HCT116 (cell line): ENCODE results near the gene PYGB. TPM values are rescaled to one million over a fixed set of nuclear protein-coding genes. Genes with fewer than 3 reads are reported as not detected.

Source experiments
- ATAC-seq: fragments of 200-7000 bp; cut with Tn5 transposase; 2 replicates; pipeline ENCODE4 v1.9.1; 2020; ENCODE audit warnings: mild to moderate bottlenecking, moderate library complexity
- BruUV-seq: library from RNA; stranded (reverse); fragments of 400-500 nt; replicated peaks from 2 replicates; lab custom pipeline; 2021; lab: Mats Ljungman, UMichigan
- CTCF ChIA-PET: fragments of 300-600 bp; sonication (Branson Sonifier 250); formaldehyde crosslinking; loops from one replicate; lab custom pipeline; 2021; ENCODE audit warnings: antibody characterized with exemption; lab: Charles Lee
- POLR2A ChIA-PET: fragments of 300-600, 350-600 bp; sonication (Branson Sonifier 250); formaldehyde crosslinking; loops from one replicate; lab custom pipeline; 2021; ENCODE audit warnings: antibody characterized with exemption; lab: Charles Lee
- RAD21 ChIA-PET, 2 experiments: fragments of 300-600 bp; sonication (Branson Sonifier 250); formaldehyde crosslinking; loops; one replicate each; lab custom pipeline; 2023; ENCODE audit warnings: low total read pairs in 2 of 2; ENCODE audit not compliant: uncharacterized antibody in 2 of 2, unreplicated experiment in 2 of 2, low non-redundant PET in 1 of 2; lab: Charles Lee
- DNase-seq: peaks from one replicate; pipeline ENCODE4 v3.0.0-alpha.2; 2010; ENCODE audit warnings: low read depth, low spot score
- H2AFZ ChIP-seq: fragments of 200-600 bp; shearing (Covaris generic), sonication (generic); 2 replicates; pipeline ENCODE4 v1.6.1; 2017; ENCODE audit warnings: low read depth, mixed run types, mixed read lengths, antibody characterized with exemption, low read length; ENCODE audit not compliant: poor library complexity, severe bottlenecking
- H3K27ac ChIP-seq: 2 replicates; pipeline ENCODE4 v1.5.1; 2012; ENCODE audit warnings: low read depth, low read length
- H3K27me3 ChIP-seq: fragments of 200-600 bp; sonication (generic); 2 replicates; pipeline ENCODE4 v1.6.1; 2016; ENCODE audit warnings: mixed run types, low read length, mixed read lengths; ENCODE audit not compliant: insufficient read depth
- H3K36me3 ChIP-seq, 2 experiments: fragments of 200-500 bp in 1 of 2; fragments of 200-600 bp in 1 of 2; sonication (Bioruptor generic) in 1 of 2; sonication (generic) in 1 of 2; 2 replicates each; pipeline versions ENCODE4 v1.5.1 to v1.6.1; 2014 to 2016; ENCODE audit warnings: low read length in 2 of 2, inconsistent platforms in 1 of 2, mixed read lengths in 1 of 2, mixed run types in 1 of 2; ENCODE audit not compliant: insufficient read depth in 2 of 2, control insufficient read depth in 1 of 2
- H3K4me1 ChIP-seq, 2 experiments: fragments of 200-600 bp in 1 of 2; sonication (generic) in 1 of 2; 2 replicates each; pipeline versions ENCODE4 v1.5.1 to v1.6.1; 2012 to 2017; ENCODE audit warnings: low read length in 2 of 2, inconsistent platforms in 1 of 2, mild to moderate bottlenecking in 1 of 2, mixed read lengths in 1 of 2, mixed run types in 1 of 2, moderate library complexity in 1 of 2; ENCODE audit not compliant: insufficient read depth in 2 of 2, control insufficient read depth in 1 of 2
- H3K4me2 ChIP-seq: fragments of 200-600 bp; sonication (generic); 2 replicates; pipeline ENCODE4 v1.6.1; 2017; ENCODE audit warnings: mixed run types, low read length, mixed read lengths
- H3K4me3 ChIP-seq, 2 experiments: fragments of 200-600 bp in 1 of 2; sonication (generic) in 1 of 2; replicated peaks in 1 of 2; 2 replicates each; pipeline ENCODE4 v1.5.1; 2011 to 2016; ENCODE audit warnings: low read length in 2 of 2, control low read depth in 1 of 2, low read depth in 1 of 2, mild to moderate bottlenecking in 1 of 2, mixed read lengths in 1 of 2, mixed run types in 1 of 2
- H3K79me2 ChIP-seq: fragments of 200-600 bp; sonication (generic); 2 replicates; pipeline ENCODE4 v1.6.1; 2017; ENCODE audit warnings: mild to moderate bottlenecking, mixed run types, low read length, moderate library complexity, mixed read lengths; ENCODE audit not compliant: insufficient read depth
- H3K9ac ChIP-seq: fragments of 200-600 bp; sonication (generic); 2 replicates; pipeline ENCODE4 v1.6.1; 2016; ENCODE audit warnings: low read length, mixed read lengths
- H3K9me2 ChIP-seq: fragments of 200-600 bp; sonication (generic), shearing (Covaris generic); 2 replicates; pipeline ENCODE4 v1.6.1; 2017; ENCODE audit warnings: mixed run types, mild to moderate bottlenecking, moderate library complexity; ENCODE audit not compliant: insufficient read depth
- H3K9me3 ChIP-seq, 2 experiments: fragments of 200-500 bp in 1 of 2; fragments of 200-600 bp in 1 of 2; sonication (Bioruptor generic) in 1 of 2; sonication (generic) in 1 of 2; 2 replicates each; pipeline ENCODE4 v1.6.1; 2014 to 2017; ENCODE audit warnings: low read length in 2 of 2, mixed read lengths in 2 of 2, inconsistent platforms in 1 of 2, low read depth in 1 of 2, mild to moderate bottlenecking in 1 of 2, mixed run types in 1 of 2, moderate library complexity in 1 of 2; ENCODE audit not compliant: control insufficient read depth in 1 of 2, insufficient read depth in 1 of 2
- H4K20me1 ChIP-seq: fragments of 200-600 bp; sonication (generic), shearing (Covaris generic); 2 replicates; pipeline ENCODE4 v1.6.1; 2017; ENCODE audit warnings: mixed run types, mild to moderate bottlenecking, moderate library complexity; ENCODE audit not compliant: insufficient read depth
- CEBPB ChIP-seq: IDR thresholded peaks from 2 replicates; pipeline ENCODE4 v1.6.1; 2012; ENCODE audit warnings: low read depth
- EZH2phosphoT487 ChIP-seq: fragments of 200-600 bp; IDR thresholded peaks from 2 replicates; pipeline ENCODE4 v1.6.1; 2018; ENCODE audit warnings: antibody characterized with exemption, borderline replicate concordance
- FOSL1 ChIP-seq: IDR thresholded peaks from 2 replicates; pipeline ENCODE4 v1.6.1; 2012; ENCODE audit warnings: low read depth
- JUND ChIP-seq: IDR thresholded peaks from 2 replicates; pipeline ENCODE4 v1.6.1; 2012
- POLR2A ChIP-seq: IDR thresholded peaks from 2 replicates; pipeline ENCODE4 v1.7.0; 2011; ENCODE audit warnings: borderline replicate concordance; ENCODE audit not compliant: insufficient read depth, insufficient read length; ENCODE audit errors: extremely low read depth
- POLR2AphosphoS5 ChIP-seq: IDR thresholded peaks from 2 replicates; pipeline ENCODE4 v1.6.1; 2011; ENCODE audit warnings: mild to moderate bottlenecking, low read depth, low read length, moderate library complexity
- RAD21 ChIP-seq: IDR thresholded peaks from 2 replicates; pipeline ENCODE4 v1.6.1; 2012; ENCODE audit warnings: low read depth, mild to moderate bottlenecking
- SIN3A ChIP-seq: IDR thresholded peaks from 2 replicates; pipeline ENCODE4 v1.6.1; 2012; ENCODE audit warnings: low read depth
- SRF ChIP-seq: IDR thresholded peaks from 2 replicates; pipeline ENCODE4 v1.6.1; 2012; ENCODE audit warnings: low read depth
- TCF7L2 ChIP-seq: IDR thresholded peaks from 2 replicates; pipeline ENCODE4 v1.7.0; 2011; ENCODE audit warnings: borderline replicate concordance, inconsistent platforms; ENCODE audit not compliant: insufficient read depth, insufficient read length; ENCODE audit errors: extremely low read depth
- YY1 ChIP-seq: IDR thresholded peaks from 2 replicates; pipeline ENCODE4 v1.6.1; 2011; ENCODE audit warnings: low read length, low read depth, moderate library complexity, mild to moderate bottlenecking; ENCODE audit not compliant: insufficient replicate concordance; ENCODE audit errors: extremely low read depth
- ZFX ChIP-seq: fragments of 450-650 bp; IDR thresholded peaks from 2 replicates; pipeline ENCODE4 v1.6.1; 2017
- ZNF274 ChIP-seq: fragments of 200-500 bp; sonication (Bioruptor generic); IDR thresholded peaks from 2 replicates; pipeline ENCODE4 v1.6.1; 2014; ENCODE audit warnings: mild to moderate bottlenecking, low read depth, low read length, inconsistent platforms
- intact Hi-C: fragments of 100-400 bp; cut with micrococcal nuclease; formaldehyde crosslinking; loops from 2 replicates; pipeline ENCODE4 v1.10.0; 2022
- total RNA-seq: library from RNA; stranded (reverse); gene quantifications from one replicate; pipeline ENCODE4 v1.2.1, GENCODE V29; 2021; ENCODE audit not compliant: unreplicated experiment
- TF ChIP-seq, protein P1 (sequence below): IDR thresholded peaks from 2 replicates; pipeline ENCODE4 v1.6.1; 2012
- TF ChIP-seq, protein P2 (sequence below): IDR thresholded peaks from 2 replicates; pipeline ENCODE4 v1.6.1; 2011; ENCODE audit warnings: mild to moderate bottlenecking, low read length, moderate library complexity; ENCODE audit not compliant: insufficient replicate concordance; ENCODE audit errors: extremely low read depth
- TF ChIP-seq, protein P3 (sequence below): IDR thresholded peaks from 2 replicates; pipeline ENCODE4 v1.6.1; 2012
- TF ChIP-seq, protein P4 (sequence below): IDR thresholded peaks from 2 replicates; pipeline ENCODE4 v1.6.1; 2012; ENCODE audit warnings: low read depth
- TF ChIP-seq, protein P5 (sequence below), 3 experiments: fragments of 200-600 bp in 1 of 3; sonication (generic) in 1 of 3; IDR thresholded peaks in 2 of 3; conservative IDR thresholded peaks in 1 of 3; 2 replicates each; pipeline ENCODE4 v1.5.1; 2012 to 2017; ENCODE audit warnings: low read depth in 2 of 3, low read length in 2 of 3, antibody characterized with exemption in 1 of 3, borderline replicate concordance in 1 of 3, control low read depth in 1 of 3, mild to moderate bottlenecking in 1 of 3, mixed read lengths in 1 of 3, mixed run types in 1 of 3, moderate library complexity in 1 of 3; ENCODE audit not compliant: insufficient read depth in 1 of 3

PYGB gene
- total RNA-seq, 1 experiment from 2014 or later: 87.8 TPM

DNA sequence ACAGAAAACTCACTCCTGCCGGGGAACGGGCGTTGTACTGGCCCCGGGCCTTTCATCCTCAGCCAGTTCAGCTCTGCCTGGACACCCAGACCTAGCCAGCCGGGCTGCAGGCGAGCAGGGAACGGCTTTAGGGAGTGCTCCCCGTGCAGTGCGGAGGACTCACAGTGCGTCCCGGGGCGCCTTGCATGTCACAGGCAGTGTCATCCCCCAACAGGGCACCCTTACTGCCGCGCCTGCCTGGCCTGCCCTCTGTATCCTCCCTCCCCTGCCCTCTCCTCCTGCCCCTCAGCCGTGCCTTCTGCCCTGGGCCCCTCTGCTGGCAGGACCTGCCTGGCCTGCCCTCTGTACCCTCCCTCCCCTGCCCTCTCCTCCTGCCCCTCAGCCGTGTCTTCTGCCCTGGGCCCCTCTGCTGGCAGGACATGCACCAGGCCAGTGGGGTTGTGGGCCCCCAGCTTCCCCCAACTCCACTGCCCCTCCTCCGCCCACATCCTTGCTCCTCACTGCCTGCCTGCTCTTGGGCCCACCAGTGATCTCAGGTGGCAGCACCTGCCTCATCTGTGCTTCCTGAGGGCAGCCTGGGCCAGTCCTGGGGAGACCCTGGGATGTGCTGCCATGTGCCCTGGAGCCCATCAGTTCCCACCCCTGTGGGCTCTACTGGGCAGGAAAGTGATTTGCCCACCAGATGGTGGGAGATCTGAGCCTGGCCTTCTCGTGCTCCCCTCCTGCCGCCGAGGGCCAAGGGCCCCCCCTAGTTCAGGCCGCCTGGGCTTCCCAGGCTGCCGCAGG is 43.0 kb downstream of the PYGB start:
- peaks cover 1 to 5% of the 10 kb centered on the region in 2 experiments; a peak in 2 of 4 replicates for H3K4me1 ChIP-seq
- BruUV-seq: no TSS peak
- intact Hi-C loops: no loop called here
- no peak overlapping the region for H3K4me3 ChIP-seq
- POLR2A ChIA-PET: no interaction called here
- no peaks in the 10 kb centered on the region for H3K9me3 ChIP-seq
- no peak for DNase-seq
- TF ChIP-seq, protein P1, sequence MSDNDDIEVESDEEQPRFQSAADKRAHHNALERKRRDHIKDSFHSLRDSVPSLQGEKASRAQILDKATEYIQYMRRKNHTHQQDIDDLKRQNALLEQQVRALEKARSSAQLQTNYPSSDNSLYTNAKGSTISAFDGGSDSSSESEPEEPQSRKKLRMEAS: no peak
- TF ChIP-seq, protein P2, sequence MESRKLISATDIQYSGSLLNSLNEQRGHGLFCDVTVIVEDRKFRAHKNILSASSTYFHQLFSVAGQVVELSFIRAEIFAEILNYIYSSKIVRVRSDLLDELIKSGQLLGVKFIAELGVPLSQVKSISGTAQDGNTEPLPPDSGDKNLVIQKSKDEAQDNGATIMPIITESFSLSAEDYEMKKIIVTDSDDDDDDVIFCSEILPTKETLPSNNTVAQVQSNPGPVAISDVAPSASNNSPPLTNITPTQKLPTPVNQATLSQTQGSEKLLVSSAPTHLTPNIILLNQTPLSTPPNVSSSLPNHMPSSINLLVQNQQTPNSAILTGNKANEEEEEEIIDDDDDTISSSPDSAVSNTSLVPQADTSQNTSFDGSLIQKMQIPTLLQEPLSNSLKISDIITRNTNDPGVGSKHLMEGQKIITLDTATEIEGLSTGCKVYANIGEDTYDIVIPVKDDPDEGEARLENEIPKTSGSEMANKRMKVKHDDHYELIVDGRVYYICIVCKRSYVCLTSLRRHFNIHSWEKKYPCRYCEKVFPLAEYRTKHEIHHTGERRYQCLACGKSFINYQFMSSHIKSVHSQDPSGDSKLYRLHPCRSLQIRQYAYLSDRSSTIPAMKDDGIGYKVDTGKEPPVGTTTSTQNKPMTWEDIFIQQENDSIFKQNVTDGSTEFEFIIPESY: no peak
- TF ChIP-seq, protein P3, sequence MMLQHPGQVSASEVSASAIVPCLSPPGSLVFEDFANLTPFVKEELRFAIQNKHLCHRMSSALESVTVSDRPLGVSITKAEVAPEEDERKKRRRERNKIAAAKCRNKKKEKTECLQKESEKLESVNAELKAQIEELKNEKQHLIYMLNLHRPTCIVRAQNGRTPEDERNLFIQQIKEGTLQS: no peak
- TF ChIP-seq YY1 (no peak), SRF (no peak), EZH2phosphoT487 (no peak), SIN3A (no peak), ZFX (no peak), FOSL1 (no peak), CEBPB (no peak), ZNF274 (no peak), JUND (no peak), RAD21 (no peak), POLR2AphosphoS5 (no peak), TCF7L2 (no peak), POLR2A (no peak)
- TF ChIP-seq, protein P4, sequence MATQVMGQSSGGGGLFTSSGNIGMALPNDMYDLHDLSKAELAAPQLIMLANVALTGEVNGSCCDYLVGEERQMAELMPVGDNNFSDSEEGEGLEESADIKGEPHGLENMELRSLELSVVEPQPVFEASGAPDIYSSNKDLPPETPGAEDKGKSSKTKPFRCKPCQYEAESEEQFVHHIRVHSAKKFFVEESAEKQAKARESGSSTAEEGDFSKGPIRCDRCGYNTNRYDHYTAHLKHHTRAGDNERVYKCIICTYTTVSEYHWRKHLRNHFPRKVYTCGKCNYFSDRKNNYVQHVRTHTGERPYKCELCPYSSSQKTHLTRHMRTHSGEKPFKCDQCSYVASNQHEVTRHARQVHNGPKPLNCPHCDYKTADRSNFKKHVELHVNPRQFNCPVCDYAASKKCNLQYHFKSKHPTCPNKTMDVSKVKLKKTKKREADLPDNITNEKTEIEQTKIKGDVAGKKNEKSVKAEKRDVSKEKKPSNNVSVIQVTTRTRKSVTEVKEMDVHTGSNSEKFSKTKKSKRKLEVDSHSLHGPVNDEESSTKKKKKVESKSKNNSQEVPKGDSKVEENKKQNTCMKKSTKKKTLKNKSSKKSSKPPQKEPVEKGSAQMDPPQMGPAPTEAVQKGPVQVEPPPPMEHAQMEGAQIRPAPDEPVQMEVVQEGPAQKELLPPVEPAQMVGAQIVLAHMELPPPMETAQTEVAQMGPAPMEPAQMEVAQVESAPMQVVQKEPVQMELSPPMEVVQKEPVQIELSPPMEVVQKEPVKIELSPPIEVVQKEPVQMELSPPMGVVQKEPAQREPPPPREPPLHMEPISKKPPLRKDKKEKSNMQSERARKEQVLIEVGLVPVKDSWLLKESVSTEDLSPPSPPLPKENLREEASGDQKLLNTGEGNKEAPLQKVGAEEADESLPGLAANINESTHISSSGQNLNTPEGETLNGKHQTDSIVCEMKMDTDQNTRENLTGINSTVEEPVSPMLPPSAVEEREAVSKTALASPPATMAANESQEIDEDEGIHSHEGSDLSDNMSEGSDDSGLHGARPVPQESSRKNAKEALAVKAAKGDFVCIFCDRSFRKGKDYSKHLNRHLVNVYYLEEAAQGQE: no peak
- TF ChIP-seq, protein P5, sequence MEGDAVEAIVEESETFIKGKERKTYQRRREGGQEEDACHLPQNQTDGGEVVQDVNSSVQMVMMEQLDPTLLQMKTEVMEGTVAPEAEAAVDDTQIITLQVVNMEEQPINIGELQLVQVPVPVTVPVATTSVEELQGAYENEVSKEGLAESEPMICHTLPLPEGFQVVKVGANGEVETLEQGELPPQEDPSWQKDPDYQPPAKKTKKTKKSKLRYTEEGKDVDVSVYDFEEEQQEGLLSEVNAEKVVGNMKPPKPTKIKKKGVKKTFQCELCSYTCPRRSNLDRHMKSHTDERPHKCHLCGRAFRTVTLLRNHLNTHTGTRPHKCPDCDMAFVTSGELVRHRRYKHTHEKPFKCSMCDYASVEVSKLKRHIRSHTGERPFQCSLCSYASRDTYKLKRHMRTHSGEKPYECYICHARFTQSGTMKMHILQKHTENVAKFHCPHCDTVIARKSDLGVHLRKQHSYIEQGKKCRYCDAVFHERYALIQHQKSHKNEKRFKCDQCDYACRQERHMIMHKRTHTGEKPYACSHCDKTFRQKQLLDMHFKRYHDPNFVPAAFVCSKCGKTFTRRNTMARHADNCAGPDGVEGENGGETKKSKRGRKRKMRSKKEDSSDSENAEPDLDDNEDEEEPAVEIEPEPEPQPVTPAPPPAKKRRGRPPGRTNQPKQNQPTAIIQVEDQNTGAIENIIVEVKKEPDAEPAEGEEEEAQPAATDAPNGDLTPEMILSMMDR (IDR thresholded peaks at IDR 0.05 in 2 of 3, conservative IDR thresholded peaks at IDR 0.05 in 1 of 3; ENCODE audit: borderline replicate concordance in 1 of 3, insufficient read depth in 1 of 3, low read depth in 2 of 3, low read length in 2 of 3): no peak
- TF ChIP-seq, all 23 proteins: peak for 0
- no peaks in the 10 kb centered on the region for H3K27me3 ChIP-seq
- H3K36me3 ChIP-seq: peaks cover 4 to 7% of the 10 kb centered on the region in 2 experiments; a peak in 3 of 4 replicates
- no peaks in the 10 kb centered on the region for H3K79me2 ChIP-seq
- no peak overlapping the region for H3K9ac ChIP-seq
- no peak for ATAC-seq
- no peak overlapping the region for H3K4me2 ChIP-seq
- no peak overlapping the region for H2AFZ ChIP-seq
- H4K20me1 ChIP-seq: no peaks in the 10 kb centered on the region
- CTCF ChIA-PET: no interaction called here
- H3K9me2 ChIP-seq: no peaks in the 10 kb centered on the region
- H3K27ac ChIP-seq: no peak overlapping the region
- RAD21 ChIA-PET: no interaction called here
